ENCODE data around the gene ITSN1.
"Not testable (repeated sequence)": the region's sequence is repeated elsewhere in the genome, so short reads cannot be mapped to it uniquely, and the experiment has no call there.

ITSN1 gene

GRCh38 chr21:33684068-33684467 is 41.8 kb downstream of the ITSN1 start:
- no peak for DNase-seq

- no peak for DNase-seq
These were observed 42.7 kb downstream of the ITSN1 start for GRCh38 chr21:33684923-33685560.

DNA sequence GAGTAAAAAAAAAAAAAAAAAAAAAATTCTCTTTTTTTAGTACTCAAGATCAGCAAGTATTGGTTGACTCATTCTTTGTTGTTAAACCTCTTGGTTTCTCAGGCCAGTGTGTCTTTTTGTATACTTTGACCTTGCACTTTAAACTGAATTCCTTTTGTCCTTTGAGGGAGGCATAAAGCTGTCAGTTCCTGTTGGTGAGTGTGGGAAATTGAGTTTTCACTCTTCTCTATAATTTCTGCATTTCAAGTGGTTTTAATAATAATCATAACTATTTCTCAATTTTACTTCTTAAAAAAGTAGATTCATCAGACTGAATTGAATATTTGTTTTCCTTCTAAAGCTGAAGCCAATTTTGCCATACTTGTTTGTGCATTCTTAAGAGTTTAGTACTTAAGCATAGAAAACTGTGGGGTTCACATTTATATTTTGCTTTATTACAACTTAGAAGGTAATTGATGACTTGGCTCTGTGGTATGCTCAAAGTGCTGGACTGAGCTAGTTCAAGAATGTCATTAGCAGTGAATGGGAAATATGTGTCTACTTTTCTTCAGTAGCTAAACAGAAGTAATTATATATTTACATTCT is 43.4 kb downstream of the ITSN1 start:
- no peak for DNase-seq

- DNase-seq: no peak
These were observed 44.1 kb downstream of the ITSN1 start for GRCh38 chr21:33686386-33686785.

DNA sequence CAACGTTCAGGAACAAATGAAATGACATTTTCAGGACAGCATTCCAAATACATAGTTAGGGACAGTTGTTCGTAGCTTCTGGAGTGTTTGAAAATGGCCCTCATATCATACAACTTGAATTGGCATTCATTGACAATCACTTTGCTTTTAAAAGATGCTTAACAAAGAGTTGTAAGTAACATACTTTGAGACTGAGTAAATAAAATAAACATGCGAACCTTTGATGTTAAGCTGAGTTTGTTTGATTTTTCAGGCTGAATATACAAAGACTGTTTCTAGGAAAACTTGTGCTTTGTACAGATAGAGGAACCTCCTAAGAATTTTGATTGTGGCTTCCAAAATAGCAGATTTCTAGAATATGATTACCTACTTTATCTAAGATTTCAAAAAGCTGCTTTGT is 45.3 kb downstream of the ITSN1 start:
- no peak for DNase-seq

DNA sequence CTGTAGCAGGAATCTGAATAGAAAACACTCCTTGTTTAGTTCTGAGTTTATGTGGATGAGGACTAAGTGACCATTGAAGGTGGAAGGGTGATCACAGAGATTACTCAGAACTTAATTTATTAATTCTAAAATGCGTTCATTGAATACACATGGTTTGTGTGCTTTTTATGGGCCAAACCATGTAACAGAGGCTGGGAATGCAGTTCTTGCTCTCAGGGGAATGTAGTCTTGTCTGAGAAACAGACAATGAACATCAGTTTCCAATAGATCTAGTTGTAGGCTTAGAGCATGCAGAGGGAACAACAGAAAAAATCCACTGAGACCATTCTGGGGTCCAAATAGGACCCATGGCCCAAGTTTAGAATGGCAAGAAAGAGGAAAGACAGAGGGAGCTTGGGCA is 46.1 kb downstream of the ITSN1 start:
- no peak for DNase-seq

DNA sequence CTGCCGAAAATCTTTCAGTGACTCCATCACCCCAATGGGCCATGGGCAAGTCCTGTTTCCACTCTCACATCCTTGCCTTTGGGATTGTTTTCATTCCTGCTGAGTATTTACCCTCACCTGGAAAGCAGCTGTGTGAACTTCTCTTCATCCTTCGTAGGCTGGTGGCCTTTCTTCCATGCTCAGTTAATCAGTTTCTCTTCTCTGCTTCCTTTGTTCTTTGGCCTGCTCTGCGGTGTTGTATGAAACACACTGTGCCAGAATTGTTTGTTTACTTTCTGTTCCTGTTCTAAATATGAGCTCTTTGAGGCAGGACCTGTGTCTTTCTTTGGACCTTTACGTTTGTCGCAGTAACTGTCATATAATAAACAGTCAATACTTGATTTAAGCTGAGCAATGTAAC is 48.6 kb downstream of the ITSN1 start:
- DNase-seq: no peak

DNA sequence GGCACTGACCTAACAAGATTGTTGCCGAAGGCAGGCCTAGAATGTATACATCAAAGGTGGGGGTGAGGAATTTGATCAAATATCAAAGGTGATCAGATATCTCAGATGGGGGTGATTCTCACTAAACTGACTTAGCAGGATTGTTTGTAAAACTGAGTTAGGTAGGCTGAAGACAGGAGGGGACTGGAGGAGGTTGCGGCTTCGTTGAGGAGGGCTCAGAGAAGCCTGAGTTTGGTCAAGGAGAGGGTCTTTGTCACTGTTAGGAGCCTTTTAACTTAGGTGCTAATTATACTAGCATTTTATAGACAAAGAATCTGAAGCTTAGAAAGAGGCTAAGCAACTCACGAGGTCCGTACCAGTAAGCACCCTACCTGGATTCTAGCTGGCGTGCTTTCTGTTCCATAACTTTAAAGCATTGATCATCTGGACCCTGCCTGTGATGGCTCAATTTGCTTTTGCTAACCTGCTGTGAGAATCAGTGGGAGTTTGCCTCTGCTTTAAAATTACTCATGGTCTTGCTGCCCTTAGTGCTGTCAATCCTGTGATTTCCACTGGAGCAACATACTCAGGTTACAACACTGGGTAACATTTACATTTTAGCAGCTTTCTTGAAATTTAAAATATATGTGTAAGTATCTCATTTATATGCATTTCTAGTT is 49.8 kb downstream of the ITSN1 start:
- no peak for DNase-seq

- no peak for DNase-seq
These were observed 53.5 kb downstream of the ITSN1 start for GRCh38 chr21:33695813-33696212.

DNA sequence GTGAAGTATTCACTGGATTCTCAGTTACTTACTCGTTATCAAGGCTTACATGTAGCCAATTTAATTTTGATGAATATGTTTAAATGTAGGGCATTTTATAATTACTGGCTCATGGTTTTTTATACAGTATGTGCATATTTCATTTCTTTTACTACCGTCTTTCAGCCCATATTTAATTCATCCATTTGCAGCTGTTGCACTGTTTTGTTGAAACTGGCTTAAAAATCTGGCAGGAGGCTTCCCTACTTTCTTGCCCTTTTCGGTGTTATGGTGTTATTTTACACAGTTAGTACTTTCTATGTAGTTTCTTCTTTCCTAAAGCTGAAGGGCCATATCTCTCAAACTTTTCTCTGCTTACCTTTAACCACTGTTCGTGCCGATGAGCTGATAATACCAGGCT is 54.2 kb downstream of the ITSN1 start:
- DNase-seq: no peak

- no peak for DNase-seq
These were observed 56.0 kb downstream of the ITSN1 start for GRCh38 chr21:33698087-33698860.

GRCh38 chr21:33699277-33699676 is 57.0 kb downstream of the ITSN1 start:
- DNase-seq: no peak

DNA sequence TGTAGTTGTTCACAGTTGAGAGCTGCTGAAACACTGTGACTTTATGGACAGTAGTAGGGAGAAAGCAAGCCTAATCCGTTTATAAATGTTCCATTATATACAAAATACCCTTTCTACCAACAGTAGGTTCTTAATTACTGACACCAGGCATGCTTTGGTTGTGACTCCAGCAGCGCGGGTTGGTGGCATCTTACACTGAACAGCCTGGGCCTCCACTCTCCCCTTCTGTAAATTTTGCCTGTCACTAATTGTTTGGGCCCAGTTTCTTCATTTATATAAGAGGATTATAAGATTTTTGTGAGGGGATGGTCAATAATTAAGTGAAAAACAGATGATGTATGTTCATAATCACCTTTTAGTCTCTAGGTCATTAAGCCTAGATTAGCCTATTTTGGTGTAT is 58.2 kb downstream of the ITSN1 start:
- DNase-seq: no peak

- DNase-seq: no peak
These were observed 61.7 kb downstream of the ITSN1 start for GRCh38 chr21:33703750-33704606.

DNA sequence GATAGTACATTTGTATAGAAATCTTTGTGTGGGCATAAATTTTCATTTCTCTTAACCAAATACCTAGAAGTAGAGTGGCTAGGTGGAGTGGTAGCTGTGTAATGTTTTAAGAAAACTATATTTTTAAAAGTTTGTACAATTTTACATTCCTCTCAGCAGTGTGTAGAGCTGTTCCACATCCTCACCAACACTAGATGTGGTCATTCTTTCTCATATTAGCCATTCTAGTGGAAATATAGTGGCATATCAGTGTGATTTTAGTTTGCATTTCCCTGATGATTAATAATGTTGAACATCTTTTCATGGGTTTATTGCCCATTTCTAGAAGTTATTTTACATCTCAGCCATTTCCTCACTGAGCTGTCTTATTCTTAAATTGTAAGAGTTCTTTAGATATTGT is 65.5 kb downstream of the ITSN1 start:
- no peak for DNase-seq

GRCh38 chr21:33708874-33709273 is 66.6 kb downstream of the ITSN1 start:
- DNase-seq: no peak

DNA sequence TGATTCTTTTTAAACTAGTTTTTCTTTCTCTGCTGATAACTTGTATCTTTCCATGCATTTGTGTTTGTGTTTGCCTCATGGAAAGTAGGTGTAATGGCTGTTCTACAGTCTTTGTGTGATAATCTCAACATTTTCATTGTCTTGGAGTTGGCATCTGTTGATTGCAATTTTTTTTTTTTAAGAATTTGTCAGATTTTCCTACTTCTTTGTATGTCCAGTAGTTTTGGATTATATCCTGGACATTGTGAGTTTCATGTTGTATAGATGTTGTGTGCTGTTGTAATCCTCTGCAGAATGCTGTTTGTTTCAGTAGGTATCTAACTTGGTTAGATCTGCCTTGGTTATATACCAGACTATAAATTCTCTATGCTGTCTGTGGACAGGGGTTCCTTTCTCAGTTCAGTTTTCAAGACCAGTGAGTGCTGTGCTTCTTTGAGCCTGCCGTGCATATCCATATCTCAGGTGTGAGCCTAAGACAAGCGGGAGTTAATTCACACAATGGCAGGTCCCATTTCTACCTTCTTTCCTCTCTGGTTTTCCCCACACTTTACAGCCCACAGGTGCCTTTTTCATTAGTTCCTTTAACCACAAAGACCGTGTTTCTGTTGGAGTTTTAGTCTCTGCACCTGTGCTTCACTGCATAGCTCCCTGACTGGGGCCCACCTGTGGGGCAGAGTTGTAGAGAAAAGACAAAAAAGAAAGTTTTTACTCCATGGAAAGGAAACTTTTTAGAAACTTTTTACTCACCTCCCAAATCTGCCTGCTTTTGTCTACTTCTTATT is 69.9 kb downstream of the ITSN1 start:
- DNase-seq: no peak

DNA sequence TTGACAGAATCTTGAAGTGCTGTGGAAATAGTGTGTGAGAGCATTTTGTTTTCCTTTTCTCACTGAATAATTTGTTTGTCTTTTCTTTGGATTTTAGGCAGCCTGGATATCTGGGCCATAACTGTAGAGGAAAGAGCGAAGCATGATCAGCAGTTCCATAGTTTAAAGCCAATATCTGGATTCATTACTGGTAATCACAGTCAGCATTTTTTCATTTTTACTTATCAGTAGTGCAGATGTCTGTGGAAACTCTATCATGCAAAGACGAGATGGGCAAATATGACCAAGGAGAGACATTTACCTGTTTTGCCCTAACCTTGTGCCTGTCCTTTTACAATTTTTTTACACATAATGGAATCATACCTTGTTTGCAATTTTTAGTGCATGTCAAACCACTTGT is 78.8 kb downstream of the ITSN1 start:
- DNase-seq: no peak

DNA sequence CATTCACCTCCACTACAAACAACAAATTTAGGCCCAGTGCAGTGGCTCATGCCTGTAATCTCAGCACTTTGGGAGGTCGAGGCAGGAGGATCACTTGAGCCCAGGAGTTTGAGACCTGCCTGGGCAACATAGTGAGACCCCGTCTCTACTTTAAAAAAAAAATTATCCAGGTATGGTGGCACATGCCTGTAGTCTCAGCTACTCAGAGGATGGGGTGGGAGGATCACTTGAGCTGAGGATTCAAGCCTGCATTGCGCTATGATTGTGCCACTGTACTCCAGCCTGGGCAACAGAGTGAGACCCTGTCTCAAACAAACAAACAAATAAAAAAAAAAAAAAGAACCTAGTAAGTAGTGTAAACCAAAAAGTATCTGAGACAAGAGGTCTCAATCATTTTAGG is 86.8 kb downstream of the ITSN1 start:
- not testable (repeated sequence) for DNase-seq

GRCh38 chr21:33729641-33730040 is 87.3 kb downstream of the ITSN1 start:
- no peak for DNase-seq

- DNase-seq: no peak
These were observed 89.1 kb downstream of the ITSN1 start for GRCh38 chr21:33731447-33731846.

DNA sequence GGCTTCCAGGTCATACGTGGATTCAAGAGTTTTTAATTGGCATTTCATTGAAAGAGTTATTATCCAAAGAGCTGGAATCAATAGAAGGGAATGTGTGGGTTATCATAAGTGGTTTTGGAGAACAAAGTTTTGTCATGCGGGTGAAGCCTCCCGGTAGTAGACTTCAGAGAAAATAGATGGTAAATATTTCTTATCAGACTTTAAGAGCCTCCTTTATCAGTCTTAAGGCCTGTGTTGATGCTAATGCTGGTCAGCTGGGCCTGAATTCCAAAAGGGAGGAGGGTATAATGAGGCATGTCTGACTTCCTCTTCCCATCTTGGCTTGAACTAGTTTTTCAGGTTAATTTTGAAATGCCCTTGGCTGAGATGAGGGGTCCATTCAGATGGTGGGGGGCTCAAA is 89.7 kb downstream of the ITSN1 start:
- no peak for DNase-seq

Measured in activated T-cell treated with anti-CD3 and anti-CD28 coated beads, Interleukin-2, amount 50 U/mL, for 48 hours (primary cell).